Activated T-cell treated with anti-CD3 and anti-CD28 coated beads for 24 hours (primary cell): Measurements from ENCODE around the gene MTX3.
A peak's percentile ranks its signal among the peaks of the same experiment; 100 is the strongest.

Source experiments
- DNase-seq: peaks from one replicate; pipeline ENCODE4 v3.0.0-alpha.2; 2020; ENCODE audit warnings: low read depth

Gene MTX3

GRCh38 chr5:79990598-79991507, at the start of gene MTX3:
MTX3 (minus strand) TSS chr5:79991262; CDS start chr5:79991238, 24 bp downstream.
- DNase-seq = peak; percentile 86

- DNase-seq = no peak
Measured at GRCh38 chr5:80039650-80040049, 48.6 kb upstream of the MTX3 start.

DNA sequence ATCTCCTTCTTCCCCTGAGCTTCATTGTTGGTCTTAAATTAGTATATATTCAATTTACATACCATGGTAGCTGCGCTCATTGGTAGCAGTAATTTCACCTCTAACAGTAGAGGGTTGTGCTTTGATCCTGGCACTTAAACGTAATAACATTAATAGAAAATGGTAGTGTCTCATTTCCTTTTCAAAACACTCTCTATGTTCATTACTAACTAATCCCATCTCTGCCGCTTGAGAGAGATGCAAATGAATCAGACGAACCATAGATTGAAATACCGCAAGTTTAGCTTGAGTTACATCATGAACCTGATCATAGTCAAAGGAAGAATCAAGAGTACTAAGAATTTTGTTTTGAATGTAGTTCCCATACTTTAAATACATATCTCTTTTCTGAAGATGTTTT, 46.3 kb upstream of the MTX3 start:
- DNase-seq = no peak

- no peak for DNase-seq
Measured at GRCh38 chr5:80036615-80037014, 45.6 kb upstream of the MTX3 start.

DNA sequence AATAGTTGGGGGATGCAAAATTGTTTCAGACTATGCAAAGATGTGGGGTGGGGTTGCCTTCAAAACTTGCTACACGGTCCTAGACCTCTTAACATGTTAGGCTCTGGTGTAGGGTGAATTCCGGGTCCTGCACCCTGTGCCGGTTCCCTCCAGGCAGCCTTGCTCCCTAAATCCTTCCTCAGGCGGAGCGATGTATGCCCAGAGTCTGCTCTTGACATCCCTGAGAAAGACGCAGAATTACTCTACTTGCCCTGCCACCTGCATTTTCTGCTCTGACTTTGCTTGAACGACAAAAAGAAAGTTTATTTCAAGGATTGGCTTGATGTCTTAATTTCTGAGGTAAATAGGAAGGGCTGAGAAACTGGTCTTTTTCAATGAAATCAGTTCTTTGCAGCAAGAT, 44.8 kb upstream of the MTX3 start:
- DNase-seq = no peak

- DNase-seq = no peak
Measured at GRCh38 chr5:80034962-80035821, 44.1 kb upstream of the MTX3 start, which contains the start of gene THBS4. THBS4 (plus strand) TSS chr5:80035348; CDS start chr5:80035538, 190 bp downstream.

DNA sequence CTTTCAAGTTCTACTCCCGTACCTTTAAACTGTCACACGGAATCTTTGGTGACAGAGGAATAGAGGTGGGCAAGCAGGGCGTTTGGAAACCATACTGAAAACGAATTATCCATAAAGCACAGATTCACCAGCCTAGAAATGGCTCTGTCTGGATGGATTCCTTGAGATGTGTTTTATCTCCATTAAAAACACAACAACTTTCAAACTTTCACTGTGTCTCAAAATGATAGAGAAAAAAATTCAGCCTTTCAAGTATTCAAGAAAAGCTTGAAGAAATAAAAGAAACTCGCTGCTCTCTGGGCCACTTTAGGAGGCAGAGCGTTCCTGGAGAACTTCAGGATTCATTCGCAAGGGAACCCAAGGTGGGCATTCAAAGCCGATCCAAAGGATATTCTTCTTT, 43.5 kb upstream of the MTX3 start:
- DNase-seq = no peak

DNA sequence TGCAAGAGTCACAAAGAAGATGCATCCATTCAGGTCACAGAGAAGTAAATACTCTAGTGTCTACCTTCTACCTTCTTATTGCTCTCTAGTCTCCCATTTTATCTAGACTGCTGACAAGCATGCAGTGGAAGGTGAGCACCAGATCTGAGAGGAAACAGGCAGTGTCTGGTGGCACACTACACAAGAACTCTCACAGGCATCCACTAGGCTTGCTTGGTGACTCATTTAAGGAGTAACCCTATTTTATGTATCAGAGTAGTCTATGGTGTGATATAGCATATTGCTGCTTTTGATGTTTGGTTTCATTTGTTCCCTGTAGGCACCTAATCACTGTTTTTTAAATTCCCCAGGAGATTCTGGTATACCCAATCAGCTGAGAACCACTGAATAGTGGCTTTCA, 42.5 kb upstream of the MTX3 start:
- DNase-seq = peak; percentile 1

DNA sequence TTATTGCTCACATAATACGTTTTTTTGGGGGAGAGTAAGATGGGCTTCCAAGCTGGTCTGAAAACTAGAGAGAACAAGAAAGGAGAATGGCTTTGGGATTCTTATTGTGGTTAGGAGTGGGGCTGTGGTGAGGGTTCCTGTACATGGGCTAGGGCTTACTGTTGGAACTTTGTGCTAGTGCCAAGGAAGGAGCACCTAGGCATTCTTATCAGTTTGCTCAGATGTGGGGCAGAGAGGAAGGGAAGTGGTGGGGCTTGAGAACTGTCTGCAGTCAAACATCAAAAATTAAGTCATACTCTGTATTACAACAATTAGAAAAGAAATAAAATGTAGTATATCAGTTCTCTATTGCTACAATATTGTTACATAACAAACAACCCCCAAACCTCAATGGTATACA, 40.0 kb upstream of the MTX3 start:
- DNase-seq = no peak

DNA sequence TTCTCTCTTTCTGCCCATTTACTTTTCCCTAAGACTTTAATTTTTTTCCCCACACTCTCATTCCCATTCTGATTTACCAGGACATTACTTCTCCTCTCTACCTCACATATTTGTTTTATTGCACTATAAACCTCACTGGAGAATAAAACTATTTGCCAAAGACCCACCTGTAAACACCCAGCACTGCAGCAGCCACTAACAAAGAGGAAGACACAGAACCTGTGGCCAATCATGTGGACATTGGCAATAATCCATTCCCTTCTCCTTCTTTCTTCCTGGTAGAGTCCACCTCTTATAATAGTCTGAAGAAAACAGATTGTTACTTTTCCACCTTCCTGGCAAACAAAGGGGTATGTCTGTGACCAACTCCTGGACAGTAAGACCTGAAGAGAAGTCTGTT, 35.8 kb upstream of the MTX3 start:
- DNase-seq = no peak

DNA sequence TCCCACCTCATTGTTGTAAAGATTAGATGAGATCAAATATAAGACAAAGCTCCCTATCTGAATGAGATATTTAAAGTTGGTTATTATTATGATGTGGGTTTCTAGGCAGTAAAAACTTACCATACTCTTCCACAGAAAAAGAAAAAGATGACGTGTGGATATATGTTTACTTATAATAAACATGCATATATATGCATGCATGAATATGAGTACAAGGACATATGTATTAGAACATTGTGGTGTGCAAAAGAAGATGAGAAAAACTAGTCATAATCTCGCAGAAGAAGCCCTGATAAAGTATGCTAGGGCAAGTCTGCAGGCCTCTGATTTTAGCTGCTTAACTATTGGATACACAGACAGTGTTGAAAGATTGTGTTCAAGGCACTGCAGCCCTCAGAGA, 34.0 kb upstream of the MTX3 start:
- DNase-seq = no peak

GRCh38 chr5:80010754-80011392, 19.8 kb upstream of the MTX3 start:
- no peak for DNase-seq

DNA sequence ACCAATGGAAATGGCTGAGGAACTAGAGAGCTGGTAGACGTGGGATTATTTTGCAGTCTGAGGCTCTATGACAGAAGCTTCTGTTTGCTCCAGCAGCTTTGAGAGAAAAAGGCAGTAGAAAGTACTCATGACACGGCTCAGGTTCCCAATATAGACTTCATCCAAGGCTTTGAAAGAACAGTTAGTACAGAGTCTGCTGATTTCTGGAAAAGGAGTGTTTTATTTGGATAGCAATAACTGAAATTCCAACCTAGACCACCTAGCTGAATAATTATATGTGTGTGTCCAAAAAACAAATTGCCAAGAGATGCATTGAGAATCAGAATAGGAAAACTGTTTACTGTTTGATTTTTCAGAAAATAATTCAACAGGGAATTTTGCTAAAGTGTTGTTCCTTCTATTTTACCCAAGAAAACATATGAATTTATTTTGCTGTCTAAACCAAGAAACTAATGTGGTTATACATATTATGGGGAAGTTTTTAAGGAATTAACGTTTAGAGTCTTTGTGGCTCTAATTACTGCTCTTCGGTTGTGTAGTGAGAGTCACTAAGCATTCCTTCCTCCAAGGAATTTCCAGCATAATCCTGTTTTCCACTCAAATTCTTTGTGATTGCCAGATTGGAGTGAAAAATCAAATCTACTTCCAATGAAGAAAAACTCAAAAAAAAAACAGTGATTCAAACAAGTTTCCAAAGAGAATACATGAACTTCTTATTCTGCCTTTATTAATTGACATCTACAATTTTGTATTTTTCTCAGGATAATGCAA, 18.1 kb upstream of the MTX3 start:
- no peak for DNase-seq

- no peak for DNase-seq
Measured at GRCh38 chr5:80002677-80003076, 11.6 kb upstream of the MTX3 start.

DNA sequence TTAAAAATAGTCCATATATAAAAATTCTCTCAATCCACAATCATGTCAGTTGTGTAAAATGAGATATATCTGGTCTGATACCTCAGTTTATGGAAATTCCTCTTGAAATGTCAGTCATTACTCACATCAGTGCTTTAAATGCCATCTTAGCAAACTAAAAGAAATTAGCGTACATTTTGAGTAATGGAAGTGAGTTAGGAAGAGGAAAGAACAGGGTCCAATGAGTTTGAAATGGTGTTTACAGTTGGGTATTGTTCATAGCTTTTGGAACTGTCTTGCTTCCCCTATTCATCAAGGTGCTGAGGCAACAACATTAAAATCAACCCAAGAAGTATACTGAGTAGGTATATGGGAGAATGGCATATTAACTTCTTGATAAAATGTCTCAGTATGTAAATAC, 8.7 kb upstream of the MTX3 start:
- DNase-seq = no peak

DNA sequence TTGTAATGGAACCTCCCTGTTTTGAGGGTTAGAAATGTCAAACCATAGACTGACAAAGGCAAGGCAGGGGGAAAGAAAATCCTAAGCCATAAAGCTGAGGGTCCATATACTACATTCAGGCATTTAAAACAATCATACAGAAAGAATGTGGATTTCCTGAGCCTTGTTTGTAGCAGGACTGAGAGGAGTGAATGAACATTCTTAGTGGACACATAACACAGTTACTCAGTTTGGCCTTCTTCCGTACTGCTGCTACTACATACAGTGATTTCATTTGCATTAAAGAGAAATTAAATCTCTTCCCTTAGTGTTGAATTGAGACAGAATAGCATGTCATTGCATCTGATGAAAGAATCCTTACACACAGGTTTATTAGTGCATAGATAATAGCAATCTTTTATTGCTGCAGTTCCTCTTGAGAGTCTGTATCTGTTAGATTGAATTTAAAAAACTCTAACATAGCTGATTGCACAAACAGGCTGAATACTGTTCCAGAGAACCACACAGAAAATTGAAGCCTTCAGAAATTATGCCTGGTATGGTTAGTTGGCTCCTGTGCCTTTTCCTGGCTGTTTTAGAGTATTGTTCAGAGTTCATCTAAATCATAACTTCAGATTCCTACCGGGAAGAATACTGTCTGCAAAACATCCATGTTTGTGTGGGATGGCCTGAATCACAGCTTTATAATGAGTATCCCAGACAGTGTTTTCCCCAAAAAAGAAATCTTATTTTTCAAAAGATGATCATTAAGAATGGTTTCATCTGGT, 2.0 kb upstream of the MTX3 start:
- DNase-seq = no peak

DNA sequence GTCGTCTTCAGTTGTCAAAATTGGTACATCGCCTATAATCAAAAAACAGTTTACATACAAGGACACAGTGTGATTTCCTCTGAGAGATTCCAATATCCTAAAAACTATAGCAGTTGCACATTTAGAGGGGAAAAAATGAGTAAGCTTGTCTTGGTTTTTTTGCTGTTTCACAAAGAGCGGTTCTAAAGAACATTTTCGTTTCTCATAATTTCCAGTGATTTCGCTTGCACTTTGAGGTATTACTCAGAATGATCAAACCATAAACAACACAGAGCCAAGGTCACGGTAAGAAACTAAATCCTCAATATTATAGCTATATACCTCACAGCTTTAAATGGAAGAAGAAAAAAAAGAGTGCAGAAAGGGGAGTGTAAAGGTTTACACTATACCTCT, 861 bp downstream of the MTX3 start:
- DNase-seq = no peak

GRCh38 chr5:79986260-79986659, 4.8 kb downstream of the MTX3 start:
- DNase-seq = no peak

DNA sequence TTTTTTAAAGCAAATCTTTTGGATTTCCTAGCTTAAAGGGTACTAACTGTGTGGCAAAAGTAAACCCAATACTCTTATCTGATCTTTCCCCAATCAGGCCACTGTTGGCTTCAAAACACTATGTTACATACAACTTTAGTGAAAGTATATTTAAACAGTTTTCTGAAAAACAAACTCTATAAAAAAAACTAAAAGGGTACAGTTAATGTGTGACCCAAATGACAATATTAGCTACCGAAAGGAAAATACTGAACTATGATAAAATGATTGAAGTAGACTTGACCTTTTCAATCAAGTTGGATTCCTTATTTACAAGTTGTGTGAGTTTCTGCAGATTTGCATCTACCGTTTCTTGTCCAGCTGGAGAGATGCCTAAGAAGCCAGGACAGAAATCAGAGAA, 5.8 kb downstream of the MTX3 start:
- DNase-seq = no peak

GRCh38 chr5:79984363-79984762, 6.7 kb downstream of the MTX3 start:
- DNase-seq = no peak

DNA sequence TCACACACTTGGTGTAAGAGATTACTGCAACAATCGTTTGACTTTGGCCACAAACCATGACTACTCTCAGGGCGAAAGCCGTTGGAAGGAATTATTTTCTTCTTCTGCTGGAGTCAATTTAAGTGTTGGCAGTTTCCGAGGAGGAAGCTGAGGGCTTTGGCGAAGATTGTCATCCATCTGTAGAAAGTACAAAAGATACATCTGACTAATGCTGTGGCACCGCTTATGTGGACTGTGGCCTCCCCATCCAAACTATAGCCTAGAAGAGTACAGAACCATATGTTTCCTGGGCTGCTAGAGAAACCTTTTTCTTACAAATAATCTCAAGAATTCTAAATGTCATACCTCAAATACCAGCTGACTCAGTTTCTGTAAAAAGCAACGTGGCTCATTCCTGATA, 7.4 kb downstream of the MTX3 start:
- no peak for DNase-seq
